GM18870 (cell line): ENCODE measurements around the gene PCDHB12.

Experiments used
- ATAC-seq: cut with Tn5 transposase; IDR thresholded peaks from one replicate; pipeline ENCODE4 v1.9.1; 2021; ENCODE audit warnings: moderate library complexity; ENCODE audit not compliant: unreplicated experiment

PCDHB12 gene

GRCh38 chr5:141260458-141261237, 52.1 kb downstream of the PCDHB12 start:
- ATAC-seq, result no peak

- no peak for ATAC-seq
Measured at GRCh38 chr5:141261238-141261546, 52.7 kb downstream of the PCDHB12 start.
